ENCODE measurements around the gene PAN3.
"Not testable (repeated sequence)": the region's sequence is repeated elsewhere in the genome, so short reads cannot be mapped to it uniquely, and the experiment has no call there.

Gene PAN3

GRCh38 chr13:28138012-28138755 is at the start of gene PAN3:
PAN3 (plus strand) TSS chr13:28138545; CDS start chr13:28138658, 113 bp downstream.
- DNase-seq, result peak; percentile 91

GRCh38 chr13:28089065-28089464 is 49.3 kb upstream of the PAN3 start:
- DNase-seq, result no peak

GRCh38 chr13:28092431-28092830 is 45.9 kb upstream of the PAN3 start:
- no peak for DNase-seq

GRCh38 chr13:28093881-28094280 is 44.5 kb upstream of the PAN3 start:
- DNase-seq, result no peak

GRCh38 chr13:28094306-28094705 is 44.0 kb upstream of the PAN3 start:
- DNase-seq, result no peak

GRCh38 chr13:28097503-28097902 is 40.8 kb upstream of the PAN3 start:
- DNase-seq, result no peak

- DNase-seq, result no peak
These were observed 38.8 kb upstream of the PAN3 start for GRCh38 chr13:28099396-28100149.

- DNase-seq, result peak; percentile 3
These were observed 37.9 kb upstream of the PAN3 start, which contains the start of gene FLT3 for GRCh38 chr13:28100150-28101121. FLT3 (minus strand) TSS chr13:28100576; CDS start chr13:28100510, 66 bp downstream.

GRCh38 chr13:28101886-28102285 is 36.5 kb upstream of the PAN3 start:
- not testable (repeated sequence) for DNase-seq

- DNase-seq, result no peak
These were observed 31.4 kb upstream of the PAN3 start for GRCh38 chr13:28106976-28107375.

GRCh38 chr13:28110414-28110813 is 27.9 kb upstream of the PAN3 start:
- no peak for DNase-seq

- DNase-seq, result no peak
These were observed 21.6 kb upstream of the PAN3 start for GRCh38 chr13:28116736-28117135.

- no peak for DNase-seq
These were observed 20.5 kb upstream of the PAN3 start for GRCh38 chr13:28117689-28118377.

GRCh38 chr13:28120317-28120716 is 18.0 kb upstream of the PAN3 start:
- DNase-seq, result no peak

- DNase-seq, result no peak
These were observed 17.1 kb upstream of the PAN3 start for GRCh38 chr13:28121224-28121623.

- DNase-seq, result no peak
These were observed 10.3 kb upstream of the PAN3 start for GRCh38 chr13:28128030-28128429.

GRCh38 chr13:28128926-28129325 is 9.4 kb upstream of the PAN3 start:
- DNase-seq, result no peak

- no peak for DNase-seq
These were observed 8.2 kb upstream of the PAN3 start for GRCh38 chr13:28129911-28130693.

- no peak for DNase-seq
These were observed 6.7 kb upstream of the PAN3 start for GRCh38 chr13:28131646-28132045.

- no peak for DNase-seq
These were observed 1.4 kb upstream of the PAN3 start for GRCh38 chr13:28136916-28137315.

- DNase-seq, result no peak
These were observed 749 bp upstream of the PAN3 start for GRCh38 chr13:28137596-28137995.
